ENCODE results near the gene PIK3CB. TPM values are rescaled to one million over a fixed set of nuclear protein-coding genes. Genes with fewer than 3 reads are reported as not detected.
"Not testable (repeated sequence)": the region's sequence is repeated elsewhere in the genome, so short reads cannot be mapped to it uniquely, and the experiment has no call there.

PIK3CB gene
- total RNA-seq, 2 donors from 2014 or later: 43.4 to 51.5 TPM

DNA sequence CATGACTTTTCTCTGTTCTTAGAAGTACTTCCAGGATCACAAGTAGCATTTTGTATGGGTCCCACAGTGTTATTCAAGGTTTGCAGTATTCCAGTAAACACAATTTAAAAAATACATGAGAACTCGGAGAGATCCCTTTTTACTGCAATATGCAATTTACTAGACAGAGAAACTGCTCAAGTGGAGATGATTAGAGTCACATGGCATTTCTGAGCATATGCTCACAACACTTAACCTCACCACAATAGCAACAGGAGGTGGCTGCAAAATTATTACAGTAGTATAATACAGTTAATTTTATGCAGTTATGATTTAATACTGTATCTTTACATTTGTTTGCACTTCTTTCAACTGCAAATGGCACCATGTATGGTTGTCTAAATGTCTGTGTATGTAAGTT, 87.5 kb downstream of the PIK3CB start:
- Histone ChIP-seq H3K4me3 (no peak overlapping the region), H3K9ac (ENCODE audit: low read depth in 2 of 2, low read length in 2 of 2) (no peak overlapping the region), H3K9me3 (no peaks in the 10 kb centered on the region), H3K36me3 (no peaks in the 10 kb centered on the region), H3K4me1 (no peaks in the 10 kb centered on the region), H3K27me3 (no peaks in the 10 kb centered on the region), H3K27ac (no peak overlapping the region)
- DNase-seq: no peak
- intact Hi-C loops (cut with DNase I): no loop called here
- no peak for TF ChIP-seq CTCF (IDR thresholded peaks at IDR 0.05)

- Histone ChIP-seq H3K27ac (no peak overlapping the region), H3K27me3 (no peaks in the 10 kb centered on the region), H3K4me1 (no peaks in the 10 kb centered on the region), H3K4me3 (no peak overlapping the region), H3K36me3 (peaks cover 6% of the 10 kb centered on the region), H3K9ac (ENCODE audit: low read depth in 2 of 2, low read length in 2 of 2) (no peak overlapping the region), H3K9me3 (no peaks in the 10 kb centered on the region)
- DNase-seq: no peak
- intact Hi-C loops (cut with DNase I): no loop called here
- TF ChIP-seq CTCF (IDR thresholded peaks at IDR 0.05): no peak
Observed at GRCh38 chr3:138740072-138740471, 94.7 kb downstream of the PIK3CB start.

DNA sequence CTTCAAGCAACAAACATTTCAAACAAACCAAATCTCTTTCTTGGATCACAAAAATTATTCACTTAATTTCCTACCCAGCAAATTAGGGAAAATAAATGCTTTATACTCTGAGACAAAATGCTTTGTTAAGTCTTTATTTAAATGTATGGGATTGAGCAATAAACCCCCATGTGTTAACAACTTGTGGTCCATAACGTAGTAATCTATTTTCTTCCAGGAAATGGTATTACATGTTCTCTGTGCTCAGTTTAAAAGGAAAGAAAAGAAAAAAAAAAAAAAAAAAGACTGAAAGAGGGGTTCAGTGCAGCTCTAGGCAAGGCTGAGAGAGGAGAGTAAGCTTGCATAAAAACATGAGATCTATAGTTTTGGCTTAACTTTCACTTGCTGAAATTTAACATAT, 102.3 kb downstream of the PIK3CB start:
- no peak for TF ChIP-seq CTCF (IDR thresholded peaks at IDR 0.05)
- Histone ChIP-seq H3K9me3 (no peaks in the 10 kb centered on the region), H3K27me3 (no peaks in the 10 kb centered on the region), H3K27ac (no peak overlapping the region), H3K4me1 (no peaks in the 10 kb centered on the region), H3K4me3 (no peak overlapping the region), H3K36me3 (no peaks in the 10 kb centered on the region), H3K9ac (ENCODE audit: low read depth in 2 of 2, low read length in 2 of 2) (no peak overlapping the region)
- intact Hi-C loops (cut with DNase I): no loop called here
- DNase-seq: no peak

GRCh38 chr3:138726946-138727730, 107.6 kb downstream of the PIK3CB start:
- Histone ChIP-seq H3K9me3 (no peaks in the 10 kb centered on the region), H3K36me3 (no peaks in the 10 kb centered on the region), H3K4me3 (no peak overlapping the region), H3K4me1 (no peaks in the 10 kb centered on the region), H3K27me3 (no peaks in the 10 kb centered on the region), H3K27ac (no peak overlapping the region), H3K9ac (ENCODE audit: low read depth in 2 of 2, low read length in 2 of 2) (no peak overlapping the region)
- intact Hi-C loops (cut with DNase I): no loop called here
- TF ChIP-seq CTCF (IDR thresholded peaks at IDR 0.05): no peak
- DNase-seq: no peak

- DNase-seq; intact Hi-C loops (cut with DNase I); H3K9ac ChIP-seq (ENCODE audit: low read depth in 2 of 2, low read length in 2 of 2); H3K36me3 ChIP-seq; H3K9me3 ChIP-seq; H3K4me1 ChIP-seq; H3K27me3 ChIP-seq; H3K4me3 ChIP-seq; H3K27ac ChIP-seq: not testable (repeated sequence)
Observed at GRCh38 chr3:138726042-138726441, 108.7 kb downstream of the PIK3CB start.

- Histone ChIP-seq H3K36me3 (no peaks in the 10 kb centered on the region), H3K4me3 (no peak overlapping the region), H3K9ac (ENCODE audit: low read depth in 2 of 2, low read length in 2 of 2) (no peak overlapping the region), H3K27ac (no peak overlapping the region), H3K27me3 (no peaks in the 10 kb centered on the region), H3K4me1 (no peaks in the 10 kb centered on the region), H3K9me3 (no peaks in the 10 kb centered on the region)
- intact Hi-C loops (cut with DNase I): no loop called here
- no peak for DNase-seq
- TF ChIP-seq CTCF (IDR thresholded peaks at IDR 0.05): no peak
Observed at GRCh38 chr3:138725116-138725515, 109.6 kb downstream of the PIK3CB start.

Data from colonic mucosa (tissue), 4 donors.